Astrocyte of the cerebellum (primary cell): ENCODE results near the gene ARFIP2.

Experiments
- DNase-seq: peaks from one replicate; pipeline ENCODE4 v3.0.0-alpha.2; 2011; ENCODE audit warnings: low read depth
- H3K4me3 ChIP-seq: 2 replicates; pipeline ENCODE4 v1.5.1; 2011; ENCODE audit warnings: mild to moderate bottlenecking, low read depth, low read length, moderate library complexity
- in situ Hi-C: cut with HindIII; loops from 2 replicates; pipeline ENCODE4 v1.10.0; 2017; ENCODE audit warnings: low sequenced_read_pairs
- TF ChIP-seq, protein P1 (sequence below): IDR thresholded peaks from 2 replicates; pipeline ENCODE4 v1.5.1; 2012; ENCODE audit warnings: low read length, low read depth, moderate library complexity, mild to moderate bottlenecking; ENCODE audit errors: missing control alignments

ARFIP2 gene

DNA sequence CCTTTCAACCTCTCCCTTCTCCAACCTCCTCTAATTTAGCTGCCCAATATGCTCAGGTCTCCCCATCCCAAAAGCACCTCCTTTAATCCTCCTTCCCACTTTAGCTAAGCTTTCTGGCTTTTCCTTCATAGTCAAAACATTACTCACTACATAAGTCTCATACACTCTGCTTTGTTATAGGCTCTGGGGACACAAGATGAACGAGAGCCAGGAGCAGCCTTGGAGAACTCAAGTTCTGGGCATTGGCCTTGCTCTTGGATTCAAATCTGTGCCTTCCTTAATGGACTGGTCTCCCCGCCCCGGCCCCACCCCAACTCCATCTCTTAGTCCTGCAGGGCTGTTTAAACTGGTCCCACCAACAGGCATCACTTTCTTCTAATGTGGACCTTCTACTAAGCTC is 28.9 kb downstream of the ARFIP2 start:
- in situ Hi-C loops, result no loop called here
- TF ChIP-seq, protein P1, sequence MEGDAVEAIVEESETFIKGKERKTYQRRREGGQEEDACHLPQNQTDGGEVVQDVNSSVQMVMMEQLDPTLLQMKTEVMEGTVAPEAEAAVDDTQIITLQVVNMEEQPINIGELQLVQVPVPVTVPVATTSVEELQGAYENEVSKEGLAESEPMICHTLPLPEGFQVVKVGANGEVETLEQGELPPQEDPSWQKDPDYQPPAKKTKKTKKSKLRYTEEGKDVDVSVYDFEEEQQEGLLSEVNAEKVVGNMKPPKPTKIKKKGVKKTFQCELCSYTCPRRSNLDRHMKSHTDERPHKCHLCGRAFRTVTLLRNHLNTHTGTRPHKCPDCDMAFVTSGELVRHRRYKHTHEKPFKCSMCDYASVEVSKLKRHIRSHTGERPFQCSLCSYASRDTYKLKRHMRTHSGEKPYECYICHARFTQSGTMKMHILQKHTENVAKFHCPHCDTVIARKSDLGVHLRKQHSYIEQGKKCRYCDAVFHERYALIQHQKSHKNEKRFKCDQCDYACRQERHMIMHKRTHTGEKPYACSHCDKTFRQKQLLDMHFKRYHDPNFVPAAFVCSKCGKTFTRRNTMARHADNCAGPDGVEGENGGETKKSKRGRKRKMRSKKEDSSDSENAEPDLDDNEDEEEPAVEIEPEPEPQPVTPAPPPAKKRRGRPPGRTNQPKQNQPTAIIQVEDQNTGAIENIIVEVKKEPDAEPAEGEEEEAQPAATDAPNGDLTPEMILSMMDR, result no peak
- no peak overlapping the region for H3K4me3 ChIP-seq
- DNase-seq, result no peak

DNA sequence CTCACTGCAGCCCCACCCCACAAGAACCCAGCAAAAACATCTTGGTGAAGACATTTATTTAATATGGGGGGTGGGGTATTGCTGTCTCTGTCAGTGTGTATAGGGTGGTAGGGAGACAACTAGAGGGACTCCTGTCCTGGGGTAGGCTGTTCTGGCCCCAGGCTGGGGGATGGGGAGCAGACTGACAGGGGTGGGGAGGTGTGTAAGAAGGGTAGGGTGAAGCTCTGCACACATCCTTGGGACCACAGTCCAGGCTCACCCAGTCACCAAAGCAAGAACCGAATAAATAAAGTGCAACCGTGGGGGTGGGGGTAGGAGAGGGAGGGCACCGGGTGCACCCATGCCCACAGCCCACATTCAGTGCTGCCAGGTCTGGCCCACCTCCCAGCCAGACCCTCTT is 32.6 kb downstream of the ARFIP2 start:
- in situ Hi-C loops, result no loop called here
- no peak for DNase-seq
- H3K4me3 ChIP-seq, result no peak overlapping the region
- TF ChIP-seq, protein P1, result no peak

DNA sequence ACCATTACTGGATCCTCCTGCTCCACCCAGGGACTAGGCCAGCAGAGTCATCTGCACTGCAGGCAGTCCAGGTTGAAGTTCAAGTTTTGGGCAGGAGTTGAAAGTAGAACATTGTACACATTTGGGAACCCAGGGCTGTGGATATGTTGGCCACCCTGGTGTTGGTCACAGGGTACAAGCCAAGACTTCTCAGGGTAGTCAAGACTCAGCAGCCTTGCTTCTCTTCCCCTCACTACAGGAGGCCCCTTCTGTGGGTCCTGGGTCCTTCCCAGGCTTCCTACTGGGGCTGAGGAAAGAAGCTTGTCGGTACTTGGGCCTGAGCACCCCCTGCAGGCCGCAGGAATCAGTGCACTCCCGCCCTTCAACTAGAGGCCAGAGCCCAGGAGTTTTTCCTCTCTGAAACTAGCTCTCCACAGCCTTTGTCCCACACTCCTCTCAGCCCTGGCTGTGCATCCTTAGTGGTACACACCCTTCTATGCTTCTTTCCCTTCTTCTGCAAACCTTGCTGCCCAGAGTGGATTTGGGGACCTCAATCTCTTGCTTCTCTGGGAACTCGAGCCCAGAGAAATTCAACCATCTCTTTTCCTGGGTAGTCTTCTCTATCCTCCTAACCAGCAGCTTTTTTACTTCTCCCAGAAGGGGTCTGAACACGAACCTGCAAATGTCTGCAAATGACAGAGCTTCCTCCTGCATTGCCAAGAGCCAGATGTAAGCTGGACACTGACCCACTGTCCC is 37.7 kb downstream of the ARFIP2 start:
- in situ Hi-C loops, result no loop called here
- H3K4me3 ChIP-seq, result no peak overlapping the region
- DNase-seq, result peak; percentile 18
- TF ChIP-seq, protein P1, result peak; percentile 89

DNA sequence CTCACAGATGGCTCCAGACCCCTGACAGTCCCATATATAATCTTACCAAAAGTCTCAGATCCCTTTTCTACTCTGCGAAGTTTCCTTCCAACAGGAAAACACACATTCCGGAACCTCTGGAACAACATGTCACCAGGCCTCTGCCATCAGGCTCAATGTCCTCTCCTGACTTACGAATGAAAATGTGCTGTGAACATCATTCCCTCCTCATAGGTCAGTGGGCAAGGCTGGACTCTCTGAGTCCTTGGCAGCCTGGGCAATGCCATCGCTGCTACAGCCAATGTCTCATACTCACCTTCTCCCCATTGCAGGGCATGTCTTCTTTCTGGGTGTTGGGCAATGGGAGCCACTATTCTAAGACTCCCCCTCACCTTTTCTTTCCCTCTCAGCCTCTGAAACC is 38.7 kb downstream of the ARFIP2 start:
- TF ChIP-seq, protein P1, result no peak
- in situ Hi-C loops, result no loop called here
- H3K4me3 ChIP-seq, result no peak overlapping the region
- no peak for DNase-seq

DNA sequence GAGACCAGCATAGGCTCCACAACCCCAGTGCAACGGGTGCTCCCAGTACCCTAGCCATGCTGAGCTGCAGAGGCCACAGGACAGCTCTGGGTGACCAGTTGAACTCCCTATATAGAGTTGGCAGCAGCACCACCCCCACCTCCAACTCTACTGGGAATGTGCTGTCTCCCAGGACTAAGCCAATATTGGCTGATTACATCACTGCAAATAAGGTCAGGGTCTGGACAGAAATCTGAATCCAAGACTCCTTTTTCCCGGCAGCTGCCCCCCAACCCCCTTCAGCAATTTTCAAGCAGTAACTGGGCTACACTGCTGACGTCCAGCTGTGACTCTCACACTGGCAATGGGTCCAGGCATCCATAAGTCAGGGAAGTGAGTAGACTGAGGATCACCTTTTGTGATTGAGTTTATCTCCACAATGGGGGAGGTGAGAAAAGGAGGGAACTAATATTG is 40.2 kb downstream of the ARFIP2 start, which contains the start of gene HPX:
Gene HPX (minus strand): TSS at position 82 of the 453 bp plus-strand sequence. CDS start 24 bp downstream, at position 58.
- no peak for DNase-seq
- in situ Hi-C loops, result no loop called here
- TF ChIP-seq, protein P1, result no peak
- H3K4me3 ChIP-seq, result no peak within 1 kb of the TSS

DNA sequence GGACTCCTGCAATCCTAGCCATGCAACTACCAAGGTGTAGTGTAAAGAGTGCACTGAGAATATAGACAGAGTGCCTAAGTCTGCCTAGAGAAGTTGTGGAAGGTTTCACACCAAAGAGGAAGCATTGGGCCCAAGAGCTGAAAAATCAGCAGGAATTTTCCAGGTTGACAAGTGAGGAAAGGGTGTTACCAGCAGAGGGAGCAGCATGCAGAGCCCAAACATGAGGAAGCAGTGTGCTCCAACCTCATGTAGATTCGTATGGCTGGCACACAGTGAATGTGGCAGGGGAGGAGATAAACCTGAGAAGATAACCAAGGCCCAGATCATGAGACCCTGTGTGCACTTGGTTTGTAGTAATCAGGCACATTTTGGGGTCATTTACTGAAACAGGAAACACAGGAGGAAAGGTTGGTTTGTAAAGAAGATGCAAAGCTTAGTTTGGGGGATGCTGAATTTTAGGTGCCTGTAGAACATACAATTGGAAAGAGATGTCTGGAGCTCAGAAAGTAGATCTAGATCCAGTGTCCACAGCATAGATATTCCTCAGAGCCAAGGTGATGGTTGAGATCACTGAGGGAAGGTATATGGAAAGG is 42.1 kb downstream of the ARFIP2 start:
- TF ChIP-seq, protein P1, result peak; percentile 77
- no peak overlapping the region for H3K4me3 ChIP-seq
- peak; percentile 27 for DNase-seq
- in situ Hi-C loops, result no loop called here
